Neural progenitor cell (in vitro differentiated cells): ENCODE results near the gene STX1B.

Source experiments
- CTCF ChIP-seq: fragments of 200-600 bp; sonication (generic); IDR thresholded peaks from 2 replicates; pipeline ENCODE4 v1.5.1; 2017; ENCODE audit warnings: antibody characterized with exemption, mild to moderate bottlenecking
- EZH2 ChIP-seq: fragments of 200-600 bp; sonication (generic); IDR thresholded peaks from 2 replicates; pipeline ENCODE4 v1.6.1; 2017; ENCODE audit warnings: antibody characterized with exemption, mild to moderate bottlenecking, moderate library complexity
- EZH2phosphoT487 ChIP-seq: fragments of 200-600 bp; sonication (generic); IDR thresholded peaks from 2 replicates; pipeline ENCODE4 v1.6.1; 2017; ENCODE audit warnings: antibody characterized with exemption

GRCh38 chr16:30944352-30944751, 66.1 kb downstream of the STX1B start:
- TF ChIP-seq EZH2 (no peak), CTCF (no peak), EZH2phosphoT487 (no peak)
